Measurements from ENCODE around the gene PRR22. TPM values are rescaled to one million over a fixed set of nuclear protein-coding genes. Genes with fewer than 3 reads are reported as not detected.

The PRR22 gene
- total RNA-seq, 4 donors from 2014 or later, result 0.19 to 1.2 (median 1.0) TPM

- DNase-seq (ENCODE audit: extremely low spot score), result no peak
- intact Hi-C loops (cut with DNase I), result loop anchor here (5.0 kb wide), 1 partner anchor 63 kb away; no protein-coding TSS in a partner anchor
- no peaks in the 10 kb centered on the region for H3K9me3 ChIP-seq
- peaks cover 0 to 39% (median 1%) of the 10 kb centered on the region in 4 donors for H3K27me3 ChIP-seq
- H3K27ac ChIP-seq (replicated peaks in 1 of 4), result peak overlapping the region; percentile 89 to 95 (median 91)
- H3K4me3 ChIP-seq, result peak overlapping the region; percentile 52 to 68 (median 54)
- TF ChIP-seq EP300 (IDR thresholded peaks at IDR 0.05) (no peak), POLR2A (IDR thresholded peaks at IDR 0.05; ENCODE audit: low read depth) (no peak), POLR2AphosphoS5 (IDR thresholded peaks at IDR 0.05) (no peak), CTCF (IDR thresholded peaks at IDR 0.05) (no peak)
- WGBS, result 32% methylated on average over 13 of the region's 34 CpGs
- H3K4me1 ChIP-seq, result peaks cover 21 to 41% (median 36%) of the 10 kb centered on the region in 4 donors
- no peaks in the 10 kb centered on the region for H3K36me3 ChIP-seq
Observed at GRCh38 chr19:5829567-5830310, 45.2 kb upstream of the PRR22 start.

GRCh38 chr19:5828661-5829566 is 44.4 kb upstream of the PRR22 start:
- peak; percentile 13 to 36 (median 25) for TF ChIP-seq CTCF (IDR thresholded peaks at IDR 0.05)
- TF ChIP-seq POLR2AphosphoS5 (IDR thresholded peaks at IDR 0.05), result peak; percentile 49 to 64
- TF ChIP-seq POLR2A (IDR thresholded peaks at IDR 0.05; ENCODE audit: low read depth), result no peak
- no peak for TF ChIP-seq EP300 (IDR thresholded peaks at IDR 0.05)
- intact Hi-C loops (cut with DNase I), result loop anchor here (5.0 kb wide), 1 partner anchor 63 kb away; no protein-coding TSS in a partner anchor
- no peaks in the 10 kb centered on the region for H3K36me3 ChIP-seq
- WGBS, result 5% methylated on average over 13 of the region's 47 CpGs
- peaks cover 21 to 41% (median 36%) of the 10 kb centered on the region in 4 donors for H3K4me1 ChIP-seq
- no peaks in the 10 kb centered on the region for H3K9me3 ChIP-seq
- peak overlapping the region; percentile 52 to 68 (median 54) for H3K4me3 ChIP-seq
- peaks cover 0 to 39% (median 1%) of the 10 kb centered on the region in 4 donors for H3K27me3 ChIP-seq
- no peak for DNase-seq (ENCODE audit: extremely low spot score)
- H3K27ac ChIP-seq (replicated peaks in 1 of 4), result peak overlapping the region; percentile 89 to 95 (median 91)

- no peaks in the 10 kb centered on the region for H3K36me3 ChIP-seq
- intact Hi-C loops (cut with DNase I), result loop anchor here (5.0 kb wide), 1 partner anchor 64 kb away; no protein-coding TSS in a partner anchor
- H3K4me3 ChIP-seq, result peak overlapping the region; percentile 52 to 68 (median 54)
- peak overlapping the region; percentile 89 to 95 (median 91) for H3K27ac ChIP-seq (replicated peaks in 1 of 4)
- peak; percentile 98 for DNase-seq (ENCODE audit: extremely low spot score)
- 2% methylated on average over 16 of the region's 91 CpGs for WGBS
- H3K27me3 ChIP-seq, result peaks cover 0 to 39% (median 1%) of the 10 kb centered on the region in 4 donors
- H3K4me1 ChIP-seq, result peaks cover 21 to 45% (median 36%) of the 10 kb centered on the region in 4 donors
- H3K9me3 ChIP-seq, result no peaks in the 10 kb centered on the region
- TF ChIP-seq CTCF (IDR thresholded peaks at IDR 0.05) (peak in 1 of 3 experiments; percentile 4), POLR2AphosphoS5 (IDR thresholded peaks at IDR 0.05) (peak; percentile 92 to 99), POLR2A (IDR thresholded peaks at IDR 0.05; ENCODE audit: low read depth) (peak; percentile 69), EP300 (IDR thresholded peaks at IDR 0.05) (no peak)
Observed at GRCh38 chr19:5827891-5828660, 43.5 kb upstream of the PRR22 start.

- no peak for TF ChIP-seq EP300 (IDR thresholded peaks at IDR 0.05)
- TF ChIP-seq POLR2AphosphoS5 (IDR thresholded peaks at IDR 0.05), result no peak
- no peak for TF ChIP-seq CTCF (IDR thresholded peaks at IDR 0.05)
- TF ChIP-seq POLR2A (IDR thresholded peaks at IDR 0.05; ENCODE audit: low read depth), result no peak
- Histone ChIP-seq H3K4me1 (peaks cover 21 to 51% (median 39%) of the 10 kb centered on the region in 4 donors), H3K4me3 (peak overlapping the region; percentile 52 to 68 (median 54)), H3K36me3 (no peaks in the 10 kb centered on the region), H3K27ac (replicated peaks in 1 of 4) (peak overlapping the region; percentile 89 to 95 (median 91)), H3K27me3 (peaks cover 0 to 39% (median 1%) of the 10 kb centered on the region in 4 donors), H3K9me3 (no peaks in the 10 kb centered on the region)
- 46% methylated on average over 13 of the region's 37 CpGs for WGBS
- intact Hi-C loops (cut with DNase I), result loop anchor here (5.0 kb wide), 1 partner anchor 65 kb away; no protein-coding TSS in a partner anchor
- DNase-seq (ENCODE audit: extremely low spot score), result no peak
Observed at GRCh38 chr19:5827342-5827890, 42.9 kb upstream of the PRR22 start.

All from esophagus muscularis mucosa (tissue), 4 donors.